Nephron (organoid): Measurements from ENCODE around the gene MYCBPAP.

Experiments
- H3K27ac Mint-ChIP-seq, 3 experiments: 2 replicates each; pipeline ENCODE4 v1.8.0; 2020; ENCODE audit warnings: mixed read lengths in 3 of 3, mild to moderate bottlenecking in 2 of 3, moderate library complexity in 1 of 3
- H3K27me3 Mint-ChIP-seq: 2 replicates; pipeline ENCODE4 v1.8.0; 2021; ENCODE audit warnings: low read depth, mild to moderate bottlenecking, moderate library complexity, mixed read lengths
- H3K36me3 Mint-ChIP-seq: 2 replicates; pipeline ENCODE4 v1.8.0; 2020; ENCODE audit warnings: low read depth, mixed read lengths
- H3K4me1 Mint-ChIP-seq: 2 replicates; pipeline ENCODE4 v1.8.0; 2020; ENCODE audit warnings: mixed read lengths
- H3K4me3 Mint-ChIP-seq, 3 experiments: 2 replicates each; pipeline ENCODE4 v1.8.0; 2020; ENCODE audit warnings: mild to moderate bottlenecking in 3 of 3, mixed read lengths in 3 of 3, moderate library complexity in 2 of 3
- H3K9me3 Mint-ChIP-seq: 2 replicates; pipeline ENCODE4 v1.8.0; 2020; ENCODE audit warnings: mixed read lengths
- CTCF ChIP-seq, 3 experiments: fragments of 200-600 bp; sonication (generic); IDR thresholded peaks; one replicate each; pipeline ENCODE4 v1.5.0; 2021; ENCODE audit warnings: antibody characterized with exemption in 3 of 3; ENCODE audit not compliant: unreplicated experiment in 3 of 3

MYCBPAP gene

GRCh38 chr17:50533185-50533584 is 24.9 kb downstream of the MYCBPAP start:
- no peak for TF ChIP-seq CTCF (IDR thresholded peaks at IDR 0.05; ENCODE audit: unreplicated experiment in 3 of 3)
- no peaks in the 10 kb centered on the region for H3K9me3 Mint-ChIP-seq
- peak overlapping the region; percentile 70 to 81 (median 79) for H3K4me3 Mint-ChIP-seq
- H3K36me3 Mint-ChIP-seq, result no peaks in the 10 kb centered on the region
- H3K27me3 Mint-ChIP-seq, result peaks cover 22% of the 10 kb centered on the region
- peaks cover 48% of the 10 kb centered on the region for H3K4me1 Mint-ChIP-seq
- H3K27ac Mint-ChIP-seq, result peak overlapping the region; percentile 53 to 85 (median 60)

- Mint-ChIP-seq H3K4me1 (peaks cover 52% of the 10 kb centered on the region), H3K9me3 (no peaks in the 10 kb centered on the region), H3K27me3 (peaks cover 22% of the 10 kb centered on the region), H3K36me3 (no peaks in the 10 kb centered on the region), H3K27ac (peak overlapping the region; percentile 53 to 85 (median 60)), H3K4me3 (peak overlapping the region; percentile 70 to 81 (median 79))
- no peak for TF ChIP-seq CTCF (IDR thresholded peaks at IDR 0.05; ENCODE audit: unreplicated experiment in 3 of 3)
Observed at GRCh38 chr17:50533720-50534148, 25.5 kb downstream of the MYCBPAP start.

GRCh38 chr17:50534222-50534978 is 26.2 kb downstream of the MYCBPAP start:
- TF ChIP-seq CTCF (IDR thresholded peaks at IDR 0.05; ENCODE audit: unreplicated experiment in 3 of 3), result peak; percentile 26 to 33 (median 29)
- peak overlapping the region; percentile 60 to 90 (median 85) for H3K27ac Mint-ChIP-seq
- no peaks in the 10 kb centered on the region for H3K36me3 Mint-ChIP-seq
- H3K4me3 Mint-ChIP-seq, result peak overlapping the region; percentile 47 to 81 (median 79)
- peaks cover 22% of the 10 kb centered on the region for H3K27me3 Mint-ChIP-seq
- no peaks in the 10 kb centered on the region for H3K9me3 Mint-ChIP-seq
- peaks cover 56% of the 10 kb centered on the region for H3K4me1 Mint-ChIP-seq

GRCh38 chr17:50534979-50535326 is 26.7 kb downstream of the MYCBPAP start:
- H3K36me3 Mint-ChIP-seq, result no peaks in the 10 kb centered on the region
- H3K4me1 Mint-ChIP-seq, result peaks cover 56% of the 10 kb centered on the region
- peak overlapping the region; percentile 47 to 81 (median 47) for H3K4me3 Mint-ChIP-seq
- TF ChIP-seq CTCF (IDR thresholded peaks at IDR 0.05; ENCODE audit: unreplicated experiment in 3 of 3), result no peak
- peak overlapping the region in 2 of 3 experiments; percentile 60 to 90 for H3K27ac Mint-ChIP-seq
- H3K27me3 Mint-ChIP-seq, result peaks cover 25% of the 10 kb centered on the region
- H3K9me3 Mint-ChIP-seq, result no peaks in the 10 kb centered on the region

GRCh38 chr17:50535407-50535806 is 27.2 kb downstream of the MYCBPAP start:
- no peaks in the 10 kb centered on the region for H3K36me3 Mint-ChIP-seq
- peak overlapping the region in 1 of 3 experiments; percentile 26 for H3K4me3 Mint-ChIP-seq
- no peak for TF ChIP-seq CTCF (IDR thresholded peaks at IDR 0.05; ENCODE audit: unreplicated experiment in 3 of 3)
- H3K27me3 Mint-ChIP-seq, result peaks cover 25% of the 10 kb centered on the region
- H3K27ac Mint-ChIP-seq, result peak overlapping the region in 2 of 3 experiments; percentile 52 to 60
- no peaks in the 10 kb centered on the region for H3K9me3 Mint-ChIP-seq
- peaks cover 56% of the 10 kb centered on the region for H3K4me1 Mint-ChIP-seq
